ENCODE results near the gene CATSPERD. TPM values are rescaled to one million over a fixed set of nuclear protein-coding genes. Genes with fewer than 3 reads are reported as not detected.

Gene CATSPERD
- total RNA-seq, 2 donors from 2014 or later: 0.41 TPM; not detected in 1

DNA sequence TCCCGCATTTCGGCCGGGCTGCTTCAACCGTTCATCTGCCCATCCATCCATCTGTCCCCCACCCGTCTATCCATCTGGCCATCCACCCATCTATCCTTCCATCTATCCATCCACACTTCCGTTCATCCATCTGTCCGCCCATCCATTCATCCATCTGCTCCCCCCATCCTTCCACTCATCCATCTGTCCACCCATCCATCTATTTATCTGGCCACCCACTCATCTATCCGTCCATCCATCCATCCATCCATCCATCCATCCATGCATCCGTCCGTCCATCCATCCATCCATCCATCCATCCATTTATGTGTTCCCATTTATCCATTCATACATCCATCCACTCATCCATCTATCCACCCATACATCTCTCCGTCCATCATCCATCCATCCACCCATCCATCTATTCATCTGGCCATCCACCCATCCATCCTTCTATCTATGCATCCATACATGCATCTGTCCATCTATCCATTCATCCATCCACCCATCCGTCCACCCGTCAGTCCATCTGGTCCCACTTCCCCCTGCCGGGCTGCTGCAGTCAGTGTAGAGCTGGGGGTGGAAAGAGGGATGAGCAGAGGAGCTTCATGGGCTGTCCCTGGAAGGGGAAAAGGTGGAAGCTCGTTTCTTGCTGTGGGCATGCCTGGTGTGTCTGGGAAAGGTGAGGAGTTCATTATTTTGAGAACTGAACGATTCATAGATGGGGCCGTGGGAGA lies 38.9 kb upstream of the CATSPERD start:
- ATAC-seq (ENCODE audit: insufficient number of reproducible peaks, low FRiP score, low read depth) (no peak), DNase-seq (ENCODE audit: low spot score) (no peak)
- H3K27ac ChIP-seq: no peak overlapping the region
- peaks cover 12 to 24% of the 10 kb centered on the region in 2 donors for H3K4me1 ChIP-seq (ENCODE audit: control insufficient read depth in 1 of 2, low read depth in 2 of 2)
- TF ChIP-seq, protein P1, sequence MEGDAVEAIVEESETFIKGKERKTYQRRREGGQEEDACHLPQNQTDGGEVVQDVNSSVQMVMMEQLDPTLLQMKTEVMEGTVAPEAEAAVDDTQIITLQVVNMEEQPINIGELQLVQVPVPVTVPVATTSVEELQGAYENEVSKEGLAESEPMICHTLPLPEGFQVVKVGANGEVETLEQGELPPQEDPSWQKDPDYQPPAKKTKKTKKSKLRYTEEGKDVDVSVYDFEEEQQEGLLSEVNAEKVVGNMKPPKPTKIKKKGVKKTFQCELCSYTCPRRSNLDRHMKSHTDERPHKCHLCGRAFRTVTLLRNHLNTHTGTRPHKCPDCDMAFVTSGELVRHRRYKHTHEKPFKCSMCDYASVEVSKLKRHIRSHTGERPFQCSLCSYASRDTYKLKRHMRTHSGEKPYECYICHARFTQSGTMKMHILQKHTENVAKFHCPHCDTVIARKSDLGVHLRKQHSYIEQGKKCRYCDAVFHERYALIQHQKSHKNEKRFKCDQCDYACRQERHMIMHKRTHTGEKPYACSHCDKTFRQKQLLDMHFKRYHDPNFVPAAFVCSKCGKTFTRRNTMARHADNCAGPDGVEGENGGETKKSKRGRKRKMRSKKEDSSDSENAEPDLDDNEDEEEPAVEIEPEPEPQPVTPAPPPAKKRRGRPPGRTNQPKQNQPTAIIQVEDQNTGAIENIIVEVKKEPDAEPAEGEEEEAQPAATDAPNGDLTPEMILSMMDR (IDR thresholded peaks at IDR 0.05): no peak
- peak overlapping the region; percentile 98 for H3K4me3 ChIP-seq
- peaks cover 5% of the 10 kb centered on the region for H3K36me3 ChIP-seq
- H3K27me3 ChIP-seq (replicated peaks; ENCODE audit: insufficient read depth): no peaks in the 10 kb centered on the region
- H3K9me3 ChIP-seq: no peaks in the 10 kb centered on the region

DNA sequence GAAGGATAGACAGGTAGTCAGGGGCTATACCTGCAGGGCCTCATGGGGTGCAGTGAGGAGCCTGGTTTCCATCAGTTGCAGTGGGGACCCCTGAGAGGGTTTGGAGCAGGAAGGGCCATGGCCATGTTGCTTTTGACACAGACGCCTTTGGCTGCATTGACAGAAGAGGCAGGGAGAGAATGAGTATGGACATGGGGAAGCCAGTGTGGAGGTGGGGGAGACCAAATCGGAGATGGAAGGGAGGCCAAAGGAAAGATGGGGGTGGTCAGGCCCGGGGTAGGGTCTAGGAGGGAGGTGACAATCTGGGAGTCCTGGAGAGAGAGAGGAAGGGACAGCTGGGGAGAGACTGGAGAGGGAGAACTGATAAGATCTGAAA lies 38.3 kb upstream of the CATSPERD start:
- Histone ChIP-seq H3K36me3 (peaks cover 5% of the 10 kb centered on the region), H3K9me3 (no peaks in the 10 kb centered on the region), H3K27ac (no peak overlapping the region), H3K4me1 (ENCODE audit: control insufficient read depth in 1 of 2, low read depth in 2 of 2) (peaks cover 12 to 26% of the 10 kb centered on the region in 2 donors), H3K27me3 (replicated peaks; ENCODE audit: insufficient read depth) (no peaks in the 10 kb centered on the region), H3K4me3 (no peak overlapping the region)
- DNase-seq (ENCODE audit: low spot score) (no peak), ATAC-seq (ENCODE audit: insufficient number of reproducible peaks, low FRiP score, low read depth) (no peak)
- TF ChIP-seq, protein P1 (IDR thresholded peaks at IDR 0.05): no peak

DNA sequence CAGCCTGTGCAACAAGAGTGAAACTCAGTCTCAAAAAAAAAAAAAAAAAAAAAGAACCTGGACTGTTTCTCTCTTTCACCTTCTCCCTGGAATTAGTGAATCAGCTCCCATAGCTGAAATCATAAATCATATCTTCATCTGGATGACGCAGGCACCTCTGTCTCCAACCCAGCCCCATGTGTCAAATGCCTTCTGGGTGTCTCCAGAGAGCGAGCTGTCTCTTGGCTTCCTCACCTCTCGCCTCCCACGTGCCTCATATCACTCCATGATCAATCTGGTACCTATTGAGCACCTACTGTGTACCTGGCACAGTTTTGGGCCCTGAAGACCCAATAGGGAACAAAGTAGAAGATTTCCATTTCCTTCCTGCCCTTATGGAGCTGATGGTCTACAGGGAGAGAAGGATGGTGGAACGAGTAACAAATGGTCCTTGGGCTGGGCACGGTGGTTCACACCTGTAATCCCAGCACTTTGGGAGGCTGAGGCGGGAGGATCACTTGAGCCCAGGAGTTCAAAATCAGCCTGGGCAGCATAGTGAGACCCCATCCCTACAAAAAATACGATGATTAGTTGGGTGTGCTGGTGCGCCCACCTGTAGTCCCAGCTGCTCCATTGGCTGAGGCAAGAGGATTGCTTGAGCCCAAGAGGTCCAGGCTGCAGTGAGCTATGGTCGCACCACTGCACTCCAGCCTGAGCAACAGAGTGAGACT lies 37.1 kb upstream of the CATSPERD start:
- Histone ChIP-seq H3K4me3 (no peak overlapping the region), H3K9me3 (no peaks in the 10 kb centered on the region), H3K36me3 (peaks cover 2% of the 10 kb centered on the region), H3K4me1 (ENCODE audit: control insufficient read depth in 1 of 2, low read depth in 2 of 2) (peaks cover 12 to 33% of the 10 kb centered on the region in 2 donors), H3K27me3 (replicated peaks; ENCODE audit: insufficient read depth) (no peaks in the 10 kb centered on the region), H3K27ac (no peak overlapping the region)
- TF ChIP-seq, protein P1 (IDR thresholded peaks at IDR 0.05): no peak
- DNase-seq (ENCODE audit: low spot score) (no peak), ATAC-seq (ENCODE audit: insufficient number of reproducible peaks, low FRiP score, low read depth) (no peak)

DNA sequence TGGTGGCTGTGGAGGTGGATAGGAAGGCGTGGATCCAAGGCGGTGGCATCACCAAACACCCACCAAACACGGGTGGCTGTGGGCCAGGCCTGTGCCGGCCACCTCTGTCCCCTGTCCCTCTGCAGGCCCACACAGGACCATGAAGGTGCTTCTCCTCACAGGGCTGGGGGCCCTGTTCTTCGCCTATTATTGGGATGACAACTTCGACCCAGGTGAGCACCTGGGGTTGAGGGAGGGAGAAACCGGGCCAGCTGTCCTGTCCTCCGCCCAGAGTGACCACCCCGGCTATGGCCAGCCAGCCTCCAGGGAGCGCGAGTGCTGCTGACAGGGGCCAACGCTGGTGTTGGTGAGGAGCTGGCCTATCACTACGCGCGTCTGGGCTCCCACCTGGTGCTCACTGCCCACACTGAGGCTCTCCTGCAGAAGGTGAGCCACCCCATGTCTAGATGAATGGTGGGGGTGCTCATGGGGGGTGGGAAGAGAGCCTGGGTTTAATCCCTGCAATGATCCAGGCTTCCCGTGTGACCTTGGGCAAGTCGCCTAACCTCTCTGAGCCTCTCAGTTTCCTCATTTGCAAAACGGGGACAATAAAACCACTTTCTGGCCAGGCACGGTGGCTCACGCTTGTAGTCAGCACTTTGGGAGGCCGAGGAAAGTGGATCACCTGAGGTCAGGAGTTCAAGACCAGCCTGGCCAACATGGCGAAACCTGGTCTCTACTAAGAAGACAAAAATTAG lies 35.6 kb upstream of the CATSPERD start:
- Histone ChIP-seq H3K4me3 (no peak overlapping the region), H3K9me3 (no peaks in the 10 kb centered on the region), H3K27ac (no peak overlapping the region), H3K27me3 (replicated peaks; ENCODE audit: insufficient read depth) (no peaks in the 10 kb centered on the region), H3K4me1 (ENCODE audit: control insufficient read depth in 1 of 2, low read depth in 2 of 2) (peaks cover 6 to 25% of the 10 kb centered on the region in 2 donors), H3K36me3 (no peaks in the 10 kb centered on the region)
- TF ChIP-seq, protein P1 (IDR thresholded peaks at IDR 0.05): no peak
- no peak for DNase-seq (ENCODE audit: low spot score)
- ATAC-seq (ENCODE audit: insufficient number of reproducible peaks, low FRiP score, low read depth): no peak

DNA sequence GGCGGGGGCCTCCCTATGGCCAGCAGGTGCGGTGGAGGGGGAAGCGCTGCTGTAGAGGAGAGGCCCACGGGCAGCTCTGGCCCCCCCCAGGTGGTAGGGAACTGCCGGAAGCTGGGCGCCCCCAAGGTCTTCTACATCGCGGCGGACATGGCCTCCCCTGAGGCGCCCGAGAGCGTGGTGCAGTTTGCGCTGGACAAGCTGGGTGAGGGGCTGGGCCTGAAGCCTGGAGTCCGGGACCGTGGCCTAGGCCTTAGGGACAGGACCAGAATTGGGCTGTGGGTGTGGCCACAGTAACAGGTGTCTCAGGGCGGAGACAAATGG lies 34.2 kb upstream of the CATSPERD start:
- Histone ChIP-seq H3K27me3 (replicated peaks; ENCODE audit: insufficient read depth) (no peaks in the 10 kb centered on the region), H3K36me3 (no peaks in the 10 kb centered on the region), H3K4me3 (peak overlapping the region; percentile 76), H3K9me3 (no peaks in the 10 kb centered on the region), H3K27ac (peak overlapping the region; percentile 38 to 60), H3K4me1 (ENCODE audit: control insufficient read depth in 1 of 2, low read depth in 2 of 2) (peaks cover 6 to 29% of the 10 kb centered on the region in 2 donors)
- no peak for DNase-seq (ENCODE audit: low spot score)
- TF ChIP-seq, protein P1 (IDR thresholded peaks at IDR 0.05): no peak
- ATAC-seq (ENCODE audit: insufficient number of reproducible peaks, low FRiP score, low read depth): no peak

All from thoracic aorta (tissue), 2 donors.